Bladder microvascular endothelial cell (primary cell): ENCODE data around the gene FRG2B. TPM values are rescaled to one million over a fixed set of nuclear protein-coding genes. Genes with fewer than 3 reads are reported as not detected.

Source experiments
- total RNA-seq: library from RNA; depleted of rRNA; stranded (reverse); fragments of >200 nt; gene quantifications from 2 replicates; pipeline ENCODE4 v1.2.3, GENCODE V29; 2014

FRG2B gene
- total RNA-seq = not detected in 2 replicates

GRCh38 chr10:133626695-133627094, at the start of gene FRG2B:
Gene FRG2B, minus strand, starts transcription at chr10:133626795. Its CDS starts 53 bp downstream, at chr10:133626742.

Other genes starting within 250 kb of the FRG2B start
- gene PAOX, start 247.5 kb downstream of the FRG2B start, total RNA-seq = 6.0 and 6.9 TPM in 2 replicates
- 34.6 and 48.5 TPM in 2 replicates for gene MTG1, start 232.6 kb downstream of the FRG2B start, total RNA-seq
- gene SPRN, start 202.2 kb downstream of the FRG2B start, total RNA-seq = not detected in 2 replicates
- 0.49 and 1.2 TPM in 2 replicates for gene SCART1, start 172.8 kb downstream of the FRG2B start, total RNA-seq
- 0.16 and 0.63 TPM in 2 replicates for gene CYP2E1, start 99.4 kb downstream of the FRG2B start, total RNA-seq
- gene SYCE1, start 61.2 kb downstream of the FRG2B start, total RNA-seq = 0.13 and 0.16 TPM in 2 replicates